Measurements from ENCODE around the gene MOSPD3.

DNA sequence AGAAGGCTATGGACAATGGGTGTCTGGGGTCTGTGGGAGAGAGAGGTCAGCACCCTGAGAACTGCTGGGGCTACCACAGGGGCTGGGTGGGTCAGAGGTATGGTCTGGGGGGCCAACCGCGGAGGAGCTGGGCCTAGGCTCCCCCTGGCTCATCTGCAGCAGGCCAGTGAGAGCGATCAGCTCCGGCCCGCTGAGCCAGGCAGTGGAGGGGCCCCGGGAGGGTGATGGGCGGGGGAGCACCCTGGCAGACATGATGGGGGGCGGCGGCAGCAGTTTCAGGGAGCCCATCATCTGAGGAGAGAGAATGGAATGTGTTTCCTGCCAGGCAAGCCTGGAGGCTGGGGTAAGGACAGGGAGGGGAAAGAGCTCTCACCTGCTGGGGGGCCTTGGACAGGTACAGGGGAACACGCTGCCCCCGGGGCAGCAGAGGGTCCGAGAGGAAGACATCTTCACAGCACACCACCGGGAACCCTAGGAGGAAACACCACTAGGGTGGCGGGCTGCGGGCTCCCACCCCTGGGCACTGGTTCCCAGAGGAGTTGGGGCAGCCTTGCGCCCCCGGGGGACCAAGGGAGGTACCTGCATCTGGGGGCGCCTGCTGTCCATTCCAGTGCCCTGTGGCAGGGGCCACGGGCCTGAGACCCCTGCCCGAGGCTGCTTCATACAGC lies 39.9 kb upstream of the MOSPD3 start:
- TF ChIP-seq YY1 (IDR thresholded peaks at IDR 0.05; ENCODE audit: insufficient read depth, insufficient read length) (no peak), SUZ12 (IDR thresholded peaks at IDR 0.05; ENCODE audit: extremely low read depth, insufficient read depth, insufficient read length) (no peak)
